WTC11 (cell line): ENCODE data around the gene METTL23. TPM values are rescaled to one million over a fixed set of nuclear protein-coding genes. Genes with fewer than 3 reads are reported as not detected.

Experiments used
- ATAC-seq: fragments of 200-7000 bp; cut with Tn5 transposase; 2 replicates; pipeline ENCODE4 v1.10.0; 2021; ENCODE audit warnings: mild to moderate bottlenecking, moderate library complexity
- CTCF ChIA-PET: fragments of 300-600 bp; sonication (Branson Sonifier 250); formaldehyde crosslinking; loops from one replicate; lab custom pipeline; 2021; ENCODE audit warnings: antibody characterized with exemption; lab: Charles Lee
- POLR2A ChIA-PET: fragments of 350-600 bp; sonication (Branson Sonifier 250); formaldehyde crosslinking; loops from one replicate; lab custom pipeline; 2021; ENCODE audit warnings: antibody characterized with exemption; lab: Charles Lee
- DNase-seq: peaks from one replicate; pipeline ENCODE4 v3.0.0; 2021; ENCODE audit warnings: low spot score
- H3K27ac Mint-ChIP-seq: 2 replicates; pipeline ENCODE4 v1.8.0; 2021; ENCODE audit warnings: mixed read lengths
- H3K27me3 Mint-ChIP-seq: 2 replicates; pipeline ENCODE4 v1.8.0; 2021; ENCODE audit warnings: low read depth, mild to moderate bottlenecking, moderate library complexity, mixed read lengths
- H3K36me3 Mint-ChIP-seq: 2 replicates; pipeline ENCODE4 v1.8.0; 2021; ENCODE audit warnings: mixed read lengths
- H3K4me1 Mint-ChIP-seq: 2 replicates; pipeline ENCODE4 v1.8.0; 2022; ENCODE audit warnings: mixed read lengths
- H3K4me3 Mint-ChIP-seq: 2 replicates; pipeline ENCODE4 v1.8.0; 2021; ENCODE audit warnings: mild to moderate bottlenecking, moderate library complexity, mixed read lengths
- H3K9me3 Mint-ChIP-seq: 2 replicates; pipeline ENCODE4 v1.8.0; 2021; ENCODE audit warnings: mixed read lengths
- FOXK1 ChIP-seq: sonication (generic); formaldehyde crosslinking; IDR thresholded peaks from 2 replicates; pipeline ENCODE4 v1.8.0; 2022; ENCODE audit warnings: mild to moderate bottlenecking, moderate library complexity, missing genetic modification reagents
- GTF2I ChIP-seq: fragments of 250-450 bp; sonication (Bioruptor Pico); conservative IDR thresholded peaks from 2 replicates; pipeline ENCODE4 v1.4.0; 2021; ENCODE audit warnings: mild to moderate bottlenecking
- JAZF1 ChIP-seq: fragments of 250-450 bp; sonication (Bioruptor Pico); IDR thresholded peaks from 2 replicates; pipeline ENCODE4 v1.9.0; 2021; ENCODE audit warnings: moderate library complexity, mild to moderate bottlenecking, inconsistent platforms
- KAT7 ChIP-seq: sonication (generic); formaldehyde crosslinking; IDR thresholded peaks from 2 replicates; pipeline ENCODE4 v1.8.1; 2023; ENCODE audit warnings: missing genetic modification reagents, mild to moderate bottlenecking, borderline replicate concordance
- NR1H2 ChIP-seq: sonication (generic); formaldehyde crosslinking; IDR thresholded peaks from 2 replicates; pipeline ENCODE4 v1.9.0; 2021; ENCODE audit warnings: mild to moderate bottlenecking, moderate library complexity, missing genetic modification reagents
- NR2C2 ChIP-seq: sonication (generic); formaldehyde crosslinking; IDR thresholded peaks from 2 replicates; pipeline ENCODE4 v1.8.0; 2022; ENCODE audit warnings: mild to moderate bottlenecking, missing genetic modification reagents
- NR3C1 ChIP-seq: sonication (generic); formaldehyde crosslinking; conservative IDR thresholded peaks from 2 replicates; pipeline ENCODE4 v1.8.1; 2023; ENCODE audit warnings: low read depth, mild to moderate bottlenecking, missing genetic modification reagents
- SMAD4 ChIP-seq: sonication (generic); formaldehyde crosslinking; IDR thresholded peaks from 2 replicates; pipeline ENCODE4 v1.8.0; 2022; ENCODE audit warnings: mild to moderate bottlenecking, missing genetic modification reagents
- ZNF416 ChIP-seq: fragments of 250-450 bp; sonication (Bioruptor Pico); IDR thresholded peaks from 2 replicates; pipeline ENCODE4 v1.9.0; 2021; ENCODE audit warnings: mild to moderate bottlenecking, inconsistent platforms
- total RNA-seq: library from RNA; stranded (reverse); gene quantifications from 3 replicates; pipeline ENCODE4 v1.2.3, GENCODE V29; 2021
- TF ChIP-seq, protein P1 (sequence below): sonication (generic); formaldehyde crosslinking; IDR thresholded peaks from 2 replicates; pipeline ENCODE4 v1.8.0; 2023; ENCODE audit warnings: missing genetic modification reagents
- TF ChIP-seq, protein P2 (sequence below): sonication (generic); formaldehyde crosslinking; IDR thresholded peaks from 2 replicates; pipeline ENCODE4 v1.8.0; 2022; ENCODE audit warnings: missing genetic modification reagents
- TF ChIP-seq, protein P3 (sequence below): fragments of 250-450 bp; sonication (Bioruptor Pico); IDR thresholded peaks from 2 replicates; pipeline ENCODE4 v2.1.2; 2022; ENCODE audit warnings: mild to moderate bottlenecking, moderate library complexity
- TF ChIP-seq, protein P4 (sequence below): sonication (generic); formaldehyde crosslinking; IDR thresholded peaks from 2 replicates; pipeline ENCODE4 v1.8.1; 2023; ENCODE audit warnings: mild to moderate bottlenecking, moderate library complexity, missing genetic modification reagents
- TF ChIP-seq, protein P5 (sequence below): sonication (generic); formaldehyde crosslinking; IDR thresholded peaks from 2 replicates; pipeline ENCODE4 v1.8.0; 2022; ENCODE audit warnings: mild to moderate bottlenecking, missing genetic modification reagents
- TF ChIP-seq, protein P6 (sequence below): sonication (generic); formaldehyde crosslinking; conservative IDR thresholded peaks from 2 replicates; pipeline ENCODE4 v1.8.1; 2022; ENCODE audit warnings: mild to moderate bottlenecking, missing genetic modification reagents
- TF ChIP-seq, protein P7 (sequence below): sonication (generic); formaldehyde crosslinking; IDR thresholded peaks from 2 replicates; pipeline ENCODE4 v1.8.1; 2023; ENCODE audit warnings: mild to moderate bottlenecking, missing genetic modification reagents, borderline replicate concordance

METTL23 gene
- total RNA-seq, 1 experiment from 2014 or later, result 48.5 TPM

DNA sequence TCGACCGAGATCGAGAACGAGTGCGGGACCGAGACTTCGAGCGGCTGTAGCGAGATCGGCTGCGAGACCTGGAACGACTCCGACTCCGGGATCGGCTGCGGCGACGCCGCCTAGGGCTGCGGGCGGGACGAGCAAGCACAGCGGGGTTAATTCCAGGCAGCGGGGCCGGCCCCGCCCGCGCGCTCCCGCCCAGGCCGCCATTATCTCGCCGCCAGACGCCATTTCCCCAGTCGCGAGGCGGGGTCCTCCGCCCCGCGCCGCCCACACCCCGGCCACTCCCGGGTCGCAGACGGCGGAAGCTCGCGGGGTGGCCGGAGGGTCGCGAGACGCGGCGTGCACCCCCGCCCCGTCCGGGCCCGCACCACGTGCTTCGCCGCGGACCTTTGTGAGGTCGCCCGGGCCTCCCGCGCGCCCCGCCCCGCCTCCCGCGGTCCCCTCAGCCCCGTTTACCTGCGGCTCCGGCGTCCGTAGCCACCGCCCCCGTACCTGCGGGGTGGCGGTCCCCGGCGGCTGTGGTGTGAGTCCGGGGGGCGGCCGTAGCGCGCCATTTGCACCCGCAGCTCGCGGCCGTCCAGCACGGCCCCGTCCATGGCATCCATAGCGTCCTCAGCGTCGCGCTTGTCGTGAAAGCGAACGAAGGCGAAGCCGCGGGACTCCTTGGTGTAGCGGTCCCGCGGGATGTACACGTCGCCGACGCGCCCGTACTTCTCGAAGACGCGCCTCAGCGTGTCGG lies 9.9 kb downstream of the METTL23 start:
- Mint-ChIP-seq H3K27me3 (no peaks in the 10 kb centered on the region), H3K4me1 (peaks cover 42% of the 10 kb centered on the region), H3K27ac (peak overlapping the region; percentile 98), H3K4me3 (peak overlapping the region; percentile 99), H3K36me3 (peaks cover 48% of the 10 kb centered on the region), H3K9me3 (no peaks in the 10 kb centered on the region)
- DNase-seq (peak; percentile 70), ATAC-seq (no peak; the same call in 1 of the 2 replicates)
- TF ChIP-seq, protein P1, sequence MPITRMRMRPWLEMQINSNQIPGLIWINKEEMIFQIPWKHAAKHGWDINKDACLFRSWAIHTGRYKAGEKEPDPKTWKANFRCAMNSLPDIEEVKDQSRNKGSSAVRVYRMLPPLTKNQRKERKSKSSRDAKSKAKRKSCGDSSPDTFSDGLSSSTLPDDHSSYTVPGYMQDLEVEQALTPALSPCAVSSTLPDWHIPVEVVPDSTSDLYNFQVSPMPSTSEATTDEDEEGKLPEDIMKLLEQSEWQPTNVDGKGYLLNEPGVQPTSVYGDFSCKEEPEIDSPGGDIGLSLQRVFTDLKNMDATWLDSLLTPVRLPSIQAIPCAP, result 0 out of 2 replicates have a peak, but pooled peaks have one; percentile 31
- TF ChIP-seq, protein P2, sequence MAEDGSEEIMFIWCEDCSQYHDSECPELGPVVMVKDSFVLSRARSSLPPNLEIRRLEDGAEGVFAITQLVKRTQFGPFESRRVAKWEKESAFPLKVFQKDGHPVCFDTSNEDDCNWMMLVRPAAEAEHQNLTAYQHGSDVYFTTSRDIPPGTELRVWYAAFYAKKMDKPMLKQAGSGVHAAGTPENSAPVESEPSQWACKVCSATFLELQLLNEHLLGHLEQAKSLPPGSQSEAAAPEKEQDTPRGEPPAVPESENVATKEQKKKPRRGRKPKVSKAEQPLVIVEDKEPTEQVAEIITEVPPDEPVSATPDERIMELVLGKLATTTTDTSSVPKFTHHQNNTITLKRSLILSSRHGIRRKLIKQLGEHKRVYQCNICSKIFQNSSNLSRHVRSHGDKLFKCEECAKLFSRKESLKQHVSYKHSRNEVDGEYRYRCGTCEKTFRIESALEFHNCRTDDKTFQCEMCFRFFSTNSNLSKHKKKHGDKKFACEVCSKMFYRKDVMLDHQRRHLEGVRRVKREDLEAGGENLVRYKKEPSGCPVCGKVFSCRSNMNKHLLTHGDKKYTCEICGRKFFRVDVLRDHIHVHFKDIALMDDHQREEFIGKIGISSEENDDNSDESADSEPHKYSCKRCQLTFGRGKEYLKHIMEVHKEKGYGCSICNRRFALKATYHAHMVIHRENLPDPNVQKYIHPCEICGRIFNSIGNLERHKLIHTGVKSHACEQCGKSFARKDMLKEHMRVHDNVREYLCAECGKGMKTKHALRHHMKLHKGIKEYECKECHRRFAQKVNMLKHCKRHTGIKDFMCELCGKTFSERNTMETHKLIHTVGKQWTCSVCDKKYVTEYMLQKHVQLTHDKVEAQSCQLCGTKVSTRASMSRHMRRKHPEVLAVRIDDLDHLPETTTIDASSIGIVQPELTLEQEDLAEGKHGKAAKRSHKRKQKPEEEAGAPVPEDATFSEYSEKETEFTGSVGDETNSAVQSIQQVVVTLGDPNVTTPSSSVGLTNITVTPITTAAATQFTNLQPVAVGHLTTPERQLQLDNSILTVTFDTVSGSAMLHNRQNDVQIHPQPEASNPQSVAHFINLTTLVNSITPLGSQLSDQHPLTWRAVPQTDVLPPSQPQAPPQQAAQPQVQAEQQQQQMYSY (CRISPR knock-in tag), result peak; percentile 81
- TF ChIP-seq, protein P3, sequence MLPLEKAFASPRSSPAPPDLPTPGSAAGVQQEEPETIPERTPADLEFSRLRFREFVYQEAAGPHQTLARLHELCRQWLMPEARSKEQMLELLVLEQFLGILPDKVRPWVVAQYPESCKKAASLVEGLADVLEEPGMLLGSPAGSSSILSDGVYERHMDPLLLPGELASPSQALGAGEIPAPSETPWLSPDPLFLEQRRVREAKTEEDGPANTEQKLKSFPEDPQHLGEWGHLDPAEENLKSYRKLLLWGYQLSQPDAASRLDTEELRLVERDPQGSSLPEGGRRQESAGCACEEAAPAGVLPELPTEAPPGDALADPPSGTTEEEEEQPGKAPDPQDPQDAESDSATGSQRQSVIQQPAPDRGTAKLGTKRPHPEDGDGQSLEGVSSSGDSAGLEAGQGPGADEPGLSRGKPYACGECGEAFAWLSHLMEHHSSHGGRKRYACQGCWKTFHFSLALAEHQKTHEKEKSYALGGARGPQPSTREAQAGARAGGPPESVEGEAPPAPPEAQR (CRISPR knock-in tag), result no peak
- TF ChIP-seq NR1H2 (peak; percentile 81), FOXK1 (0 out of 2 replicates have a peak, but pooled peaks have one; percentile 49), KAT7 (CRISPR knock-in tag) (0 out of 2 replicates have a peak, but pooled peaks have one; percentile 15), NR2C2 (0 out of 2 replicates have a peak, but pooled peaks have one; percentile 12), SMAD4 (CRISPR knock-in tag) (peak; percentile 5; the same call in 1 of the 2 replicates)
- TF ChIP-seq, protein P4, sequence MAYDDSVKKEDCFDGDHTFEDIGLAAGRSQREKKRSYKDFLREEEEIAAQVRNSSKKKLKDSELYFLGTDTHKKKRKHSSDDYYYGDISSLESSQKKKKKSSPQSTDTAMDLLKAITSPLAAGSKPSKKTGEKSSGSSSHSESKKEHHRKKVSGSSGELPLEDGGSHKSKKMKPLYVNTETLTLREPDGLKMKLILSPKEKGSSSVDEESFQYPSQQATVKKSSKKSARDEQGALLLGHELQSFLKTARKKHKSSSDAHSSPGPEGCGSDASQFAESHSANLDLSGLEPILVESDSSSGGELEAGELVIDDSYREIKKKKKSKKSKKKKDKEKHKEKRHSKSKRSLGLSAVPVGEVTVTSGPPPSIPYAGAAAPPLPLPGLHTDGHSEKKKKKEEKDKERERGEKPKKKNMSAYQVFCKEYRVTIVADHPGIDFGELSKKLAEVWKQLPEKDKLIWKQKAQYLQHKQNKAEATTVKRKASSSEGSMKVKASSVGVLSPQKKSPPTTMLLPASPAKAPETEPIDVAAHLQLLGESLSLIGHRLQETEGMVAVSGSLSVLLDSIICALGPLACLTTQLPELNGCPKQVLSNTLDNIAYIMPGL (CRISPR knock-in tag), result peak; percentile 20; the same call in 1 of the 2 replicates
- TF ChIP-seq, protein P5, sequence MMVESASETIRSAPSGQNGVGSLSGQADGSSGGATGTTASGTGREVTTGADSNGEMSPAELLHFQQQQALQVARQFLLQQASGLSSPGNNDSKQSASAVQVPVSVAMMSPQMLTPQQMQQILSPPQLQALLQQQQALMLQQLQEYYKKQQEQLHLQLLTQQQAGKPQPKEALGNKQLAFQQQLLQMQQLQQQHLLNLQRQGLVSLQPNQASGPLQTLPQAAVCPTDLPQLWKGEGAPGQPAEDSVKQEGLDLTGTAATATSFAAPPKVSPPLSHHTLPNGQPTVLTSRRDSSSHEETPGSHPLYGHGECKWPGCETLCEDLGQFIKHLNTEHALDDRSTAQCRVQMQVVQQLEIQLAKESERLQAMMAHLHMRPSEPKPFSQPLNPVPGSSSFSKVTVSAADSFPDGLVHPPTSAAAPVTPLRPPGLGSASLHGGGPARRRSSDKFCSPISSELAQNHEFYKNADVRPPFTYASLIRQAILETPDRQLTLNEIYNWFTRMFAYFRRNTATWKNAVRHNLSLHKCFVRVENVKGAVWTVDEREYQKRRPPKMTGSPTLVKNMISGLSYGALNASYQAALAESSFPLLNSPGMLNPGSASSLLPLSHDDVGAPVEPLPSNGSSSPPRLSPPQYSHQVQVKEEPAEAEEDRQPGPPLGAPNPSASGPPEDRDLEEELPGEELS (CRISPR knock-in tag), result no peak; the same call in 1 of the 2 replicates
- ChIA-PET POLR2A (interaction anchor here (3.1 kb wide), 1 partner anchor 9 kb away, joined by 28 read pairs; the partner anchor contains the start of genes JMJD6 and METTL23), CTCF (no interaction called here)

DNA sequence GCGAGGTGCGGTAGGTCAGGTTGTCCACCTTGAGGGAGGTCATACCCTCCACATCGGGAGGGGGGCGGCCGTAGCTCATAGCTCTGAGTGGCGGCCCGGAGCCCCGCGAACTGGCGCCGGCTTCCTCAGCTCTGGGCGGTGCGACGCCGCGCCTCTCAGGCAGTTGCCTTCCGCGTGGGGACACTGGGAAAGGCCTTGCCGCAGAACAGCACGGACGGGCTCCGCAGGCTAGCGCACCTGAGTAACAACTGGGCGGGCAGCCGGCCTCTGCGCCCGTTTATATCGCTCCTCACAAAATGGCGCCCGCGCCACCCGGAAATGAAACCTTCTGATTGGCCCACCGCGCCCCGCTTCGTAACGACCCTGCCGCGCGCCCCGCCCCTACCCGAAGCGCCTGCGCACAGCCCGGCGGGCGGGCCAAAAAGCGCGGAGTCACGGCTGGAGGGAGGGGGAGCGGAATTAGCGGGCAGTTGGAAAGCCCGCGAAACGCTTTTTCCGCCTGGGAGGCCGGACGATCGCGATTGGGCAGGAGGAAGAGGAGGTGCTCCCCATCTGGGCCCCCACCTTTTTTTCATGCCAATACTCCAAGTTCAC lies 10.5 kb downstream of the METTL23 start, which contains the start of gene SRSF2:
SRSF2 (minus strand) TSS at position 250 of the 594 bp plus-strand sequence; CDS start at position 79, 171 bp downstream.
- Mint-ChIP-seq H3K4me3 (peak within 1 kb of the TSS; percentile 99), H3K4me1 (peaks cover 42% of the 10 kb centered on the region), H3K36me3 (peaks cover 53% of the 10 kb centered on the region), H3K27me3 (no peaks in the 10 kb centered on the region), H3K27ac (peak within 1 kb of the TSS; percentile 99), H3K9me3 (no peaks in the 10 kb centered on the region)
- ChIA-PET CTCF (interaction anchor here (1.5 kb wide), 1 partner anchor 29 kb away, joined by 4 read pairs; no protein-coding TSS in a partner anchor), POLR2A (interaction anchor here (0.6 to 3.1 kb wide), 2 partner anchors 9 to 372 kb away, joined by 4 to 28 read pairs; partner anchors contain the start of genes JMJD6 and METTL23)
- ATAC-seq (peak; percentile 83), DNase-seq (peak; percentile 99)
- TF ChIP-seq ZNF416 (CRISPR knock-in tag) (peak; percentile 84; the same call in 1 of the 2 replicates), GTF2I (CRISPR knock-in tag) (no peak), NR3C1 (peak; percentile 80; the same call in 1 of the 2 replicates), JAZF1 (CRISPR knock-in tag) (no peak), SMAD4 (CRISPR knock-in tag) (no peak; the same call in 1 of the 2 replicates)
- TF ChIP-seq, protein P6, sequence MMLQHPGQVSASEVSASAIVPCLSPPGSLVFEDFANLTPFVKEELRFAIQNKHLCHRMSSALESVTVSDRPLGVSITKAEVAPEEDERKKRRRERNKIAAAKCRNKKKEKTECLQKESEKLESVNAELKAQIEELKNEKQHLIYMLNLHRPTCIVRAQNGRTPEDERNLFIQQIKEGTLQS (CRISPR knock-in tag), result peak; percentile 76
- TF ChIP-seq, protein P7, sequence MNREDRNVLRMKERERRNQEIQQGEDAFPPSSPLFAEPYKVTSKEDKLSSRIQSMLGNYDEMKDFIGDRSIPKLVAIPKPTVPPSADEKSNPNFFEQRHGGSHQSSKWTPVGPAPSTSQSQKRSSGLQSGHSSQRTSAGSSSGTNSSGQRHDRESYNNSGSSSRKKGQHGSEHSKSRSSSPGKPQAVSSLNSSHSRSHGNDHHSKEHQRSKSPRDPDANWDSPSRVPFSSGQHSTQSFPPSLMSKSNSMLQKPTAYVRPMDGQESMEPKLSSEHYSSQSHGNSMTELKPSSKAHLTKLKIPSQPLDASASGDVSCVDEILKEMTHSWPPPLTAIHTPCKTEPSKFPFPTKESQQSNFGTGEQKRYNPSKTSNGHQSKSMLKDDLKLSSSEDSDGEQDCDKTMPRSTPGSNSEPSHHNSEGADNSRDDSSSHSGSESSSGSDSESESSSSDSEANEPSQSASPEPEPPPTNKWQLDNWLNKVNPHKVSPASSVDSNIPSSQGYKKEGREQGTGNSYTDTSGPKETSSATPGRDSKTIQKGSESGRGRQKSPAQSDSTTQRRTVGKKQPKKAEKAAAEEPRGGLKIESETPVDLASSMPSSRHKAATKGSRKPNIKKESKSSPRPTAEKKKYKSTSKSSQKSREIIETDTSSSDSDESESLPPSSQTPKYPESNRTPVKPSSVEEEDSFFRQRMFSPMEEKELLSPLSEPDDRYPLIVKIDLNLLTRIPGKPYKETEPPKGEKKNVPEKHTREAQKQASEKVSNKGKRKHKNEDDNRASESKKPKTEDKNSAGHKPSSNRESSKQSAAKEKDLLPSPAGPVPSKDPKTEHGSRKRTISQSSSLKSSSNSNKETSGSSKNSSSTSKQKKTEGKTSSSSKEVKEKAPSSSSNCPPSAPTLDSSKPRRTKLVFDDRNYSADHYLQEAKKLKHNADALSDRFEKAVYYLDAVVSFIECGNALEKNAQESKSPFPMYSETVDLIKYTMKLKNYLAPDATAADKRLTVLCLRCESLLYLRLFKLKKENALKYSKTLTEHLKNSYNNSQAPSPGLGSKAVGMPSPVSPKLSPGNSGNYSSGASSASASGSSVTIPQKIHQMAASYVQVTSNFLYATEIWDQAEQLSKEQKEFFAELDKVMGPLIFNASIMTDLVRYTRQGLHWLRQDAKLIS (CRISPR knock-in tag), result no peak
